Stimulated activated CD8-positive, alpha-beta memory T cell treated with anti-CD3 and anti-CD28 coated beads, Interleukin-12 subunit alpha, Interleukin-12 subunit beta, amount 100 ng/mL, for 24 hours (primary cell): Measurements from ENCODE around the gene SPATA13.
"Not testable (repeated sequence)": the region's sequence is repeated elsewhere in the genome, so short reads cannot be mapped to it uniquely, and the experiment has no call there.

ENCODE experiments used
- DNase-seq: peaks from one replicate; pipeline ENCODE4 v3.0.0-alpha.2; 2020; ENCODE audit errors: extremely low read depth

Gene SPATA13

GRCh38 chr13:24309300-24309699 lies 148.8 kb downstream of the SPATA13 start, which contains the start of gene C1QTNF9:
C1QTNF9 (plus strand) TSS chr13:24309580; CDS start chr13:24316004, 6,424 bp downstream.
- not testable (repeated sequence) for DNase-seq

- no peak for DNase-seq
Measured at GRCh38 chr13:24313439-24313838, 152.9 kb downstream of the SPATA13 start.

GRCh38 chr13:24317835-24318234 lies 157.3 kb downstream of the SPATA13 start:
- DNase-seq = not testable (repeated sequence)

- not testable (repeated sequence) for DNase-seq
Measured at GRCh38 chr13:24318878-24319277, 158.4 kb downstream of the SPATA13 start.

GRCh38 chr13:24319641-24320040 lies 159.1 kb downstream of the SPATA13 start:
- not testable (repeated sequence) for DNase-seq

GRCh38 chr13:24321416-24321815 lies 160.9 kb downstream of the SPATA13 start:
- not testable (repeated sequence) for DNase-seq

GRCh38 chr13:24322470-24322869 lies 161.9 kb downstream of the SPATA13 start:
- not testable (repeated sequence) for DNase-seq

GRCh38 chr13:24323036-24323738 lies 162.7 kb downstream of the SPATA13 start:
- DNase-seq = no peak

GRCh38 chr13:24323739-24324075 lies 163.2 kb downstream of the SPATA13 start:
- no peak for DNase-seq

- not testable (repeated sequence) for DNase-seq
Measured at GRCh38 chr13:24327598-24327997, 167.1 kb downstream of the SPATA13 start.

- no peak for DNase-seq
Measured at GRCh38 chr13:24328145-24328544, 167.6 kb downstream of the SPATA13 start.

- DNase-seq = no peak
Measured at GRCh38 chr13:24338721-24339120, 178.2 kb downstream of the SPATA13 start.

- DNase-seq = no peak
Measured at GRCh38 chr13:24339937-24340607, 179.6 kb downstream of the SPATA13 start.

- no peak for DNase-seq
Measured at GRCh38 chr13:24340608-24340955, 180.1 kb downstream of the SPATA13 start.

- no peak for DNase-seq
Measured at GRCh38 chr13:24341439-24341838, 180.9 kb downstream of the SPATA13 start.

GRCh38 chr13:24348385-24348784 lies 187.9 kb downstream of the SPATA13 start:
- DNase-seq = no peak

- no peak for DNase-seq
Measured at GRCh38 chr13:24348797-24349515, 188.4 kb downstream of the SPATA13 start.

- not testable (repeated sequence) for DNase-seq
Measured at GRCh38 chr13:24349778-24350664, 189.5 kb downstream of the SPATA13 start.

- DNase-seq = no peak
Measured at GRCh38 chr13:24351423-24351822, 190.9 kb downstream of the SPATA13 start.

GRCh38 chr13:24353736-24354135 lies 193.2 kb downstream of the SPATA13 start:
- no peak for DNase-seq

GRCh38 chr13:24355103-24355502 lies 194.6 kb downstream of the SPATA13 start:
- DNase-seq = no peak

- no peak for DNase-seq
Measured at GRCh38 chr13:24356270-24356669, 195.8 kb downstream of the SPATA13 start.
